Osteocyte (in vitro differentiated cells): ENCODE measurements around the gene VAMP1. TPM values are rescaled to one million over a fixed set of nuclear protein-coding genes. Genes with fewer than 3 reads are reported as not detected.
A peak's percentile ranks its signal among the peaks of the same experiment; 100 is the strongest.

Source experiments
- DNase-seq: peaks from one replicate; pipeline ENCODE4 v3.0.0; 2021; ENCODE audit warnings: mixed read lengths; ENCODE audit not compliant: unreplicated experiment; ENCODE audit errors: extremely low spot score
- H3K27ac Mint-ChIP-seq: one replicate; pipeline ENCODE4 v1.8.0; 2021; ENCODE audit warnings: mild to moderate bottlenecking, mixed read lengths; ENCODE audit not compliant: unreplicated experiment
- H3K27me3 Mint-ChIP-seq: one replicate; pipeline ENCODE4 v1.8.0; 2021; ENCODE audit warnings: mixed read lengths; ENCODE audit not compliant: unreplicated experiment
- H3K36me3 Mint-ChIP-seq: one replicate; pipeline ENCODE4 v1.8.0; 2021; ENCODE audit warnings: mixed read lengths; ENCODE audit not compliant: unreplicated experiment
- H3K4me1 Mint-ChIP-seq: one replicate; pipeline ENCODE4 v1.8.0; 2021; ENCODE audit warnings: mixed read lengths; ENCODE audit not compliant: unreplicated experiment
- H3K4me3 Mint-ChIP-seq: one replicate; pipeline ENCODE4 v1.8.0; 2021; ENCODE audit warnings: mild to moderate bottlenecking, moderate library complexity, mixed read lengths; ENCODE audit not compliant: unreplicated experiment
- H3K9me3 Mint-ChIP-seq: one replicate; pipeline ENCODE4 v1.8.0; 2021; ENCODE audit warnings: mixed read lengths; ENCODE audit not compliant: unreplicated experiment
- long read RNA-seq: library from polyadenylated mRNA; unstranded; transcript quantifications from one replicate; pipeline ENCODE4 v2.0.0, GENCODE V29; 2021
- total RNA-seq: library from RNA; stranded (reverse); gene quantifications from 2 replicates; pipeline ENCODE4 v1.2.1, GENCODE V29; 2021
- TF ChIP-seq, protein P1 (sequence below): fragments of 200-600 bp; sonication (generic); IDR thresholded peaks from 2 replicates; pipeline ENCODE4 v1.5.0; 2021; ENCODE audit warnings: antibody characterized with exemption, mild to moderate bottlenecking, moderate library complexity

Gene VAMP1, protein sequence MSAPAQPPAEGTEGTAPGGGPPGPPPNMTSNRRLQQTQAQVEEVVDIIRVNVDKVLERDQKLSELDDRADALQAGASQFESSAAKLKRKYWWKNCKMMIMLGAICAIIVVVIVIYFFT
- total RNA-seq: 6.9 and 9.1 TPM in 2 replicates
- long read RNA-seq, partial matches to known transcripts: 0 of 4 reads
- long read RNA-seq, other reads (novel, unspliced or antisense): 2 of 4 reads

DNA sequence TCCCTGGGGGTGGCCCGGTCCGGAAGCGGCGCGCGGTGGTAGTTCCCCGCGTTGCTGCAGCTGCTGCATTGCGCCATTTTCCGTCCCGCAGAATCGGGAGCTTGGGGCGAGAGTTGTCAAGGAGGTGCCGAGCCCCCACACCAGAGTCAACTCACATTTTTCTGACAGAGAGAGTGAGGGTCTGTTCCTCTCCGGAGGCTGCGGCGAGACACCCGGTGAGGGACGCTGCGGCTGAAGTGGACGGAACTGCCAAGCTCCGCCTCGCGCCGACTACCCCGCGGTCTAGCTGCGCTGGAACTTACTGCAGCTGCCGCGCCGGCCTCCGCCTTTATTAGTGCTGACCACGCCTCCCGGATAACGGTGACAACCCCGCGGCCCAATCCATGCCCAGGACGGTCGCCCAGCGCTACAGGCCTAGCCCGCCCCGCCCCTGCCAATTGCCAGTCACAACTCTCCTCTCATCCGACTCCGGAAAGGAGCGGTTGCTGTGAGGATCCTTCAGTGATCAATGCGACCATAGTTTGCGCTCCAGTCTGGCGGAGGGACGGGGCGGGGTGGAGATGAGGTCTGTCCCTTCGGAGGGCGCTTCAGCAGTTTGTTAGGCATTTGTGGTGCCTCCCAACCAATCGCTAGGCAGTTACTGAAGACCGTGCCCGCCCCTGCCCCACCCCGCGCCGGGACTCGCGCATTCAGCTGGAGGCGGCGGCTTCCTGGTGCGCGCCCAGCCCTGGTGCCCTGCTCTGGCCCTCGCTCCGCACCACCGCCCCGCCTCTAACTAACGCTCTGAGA lies at the start of gene VAMP1:
Gene VAMP1 (minus strand): TSS at position 303 of the 789 bp plus-strand sequence. CDS start 146 bp downstream, at position 157.
- Mint-ChIP-seq H3K4me3 (peak within 1 kb of the TSS; percentile 83), H3K9me3 (no peaks in the 10 kb centered on the region), H3K27me3 (no peaks in the 10 kb centered on the region), H3K27ac (peak within 1 kb of the TSS; percentile 94), H3K36me3 (no peaks in the 10 kb centered on the region), H3K4me1 (peaks cover 36% of the 10 kb centered on the region)
- peak; percentile 98 for DNase-seq
- TF ChIP-seq, protein P1, sequence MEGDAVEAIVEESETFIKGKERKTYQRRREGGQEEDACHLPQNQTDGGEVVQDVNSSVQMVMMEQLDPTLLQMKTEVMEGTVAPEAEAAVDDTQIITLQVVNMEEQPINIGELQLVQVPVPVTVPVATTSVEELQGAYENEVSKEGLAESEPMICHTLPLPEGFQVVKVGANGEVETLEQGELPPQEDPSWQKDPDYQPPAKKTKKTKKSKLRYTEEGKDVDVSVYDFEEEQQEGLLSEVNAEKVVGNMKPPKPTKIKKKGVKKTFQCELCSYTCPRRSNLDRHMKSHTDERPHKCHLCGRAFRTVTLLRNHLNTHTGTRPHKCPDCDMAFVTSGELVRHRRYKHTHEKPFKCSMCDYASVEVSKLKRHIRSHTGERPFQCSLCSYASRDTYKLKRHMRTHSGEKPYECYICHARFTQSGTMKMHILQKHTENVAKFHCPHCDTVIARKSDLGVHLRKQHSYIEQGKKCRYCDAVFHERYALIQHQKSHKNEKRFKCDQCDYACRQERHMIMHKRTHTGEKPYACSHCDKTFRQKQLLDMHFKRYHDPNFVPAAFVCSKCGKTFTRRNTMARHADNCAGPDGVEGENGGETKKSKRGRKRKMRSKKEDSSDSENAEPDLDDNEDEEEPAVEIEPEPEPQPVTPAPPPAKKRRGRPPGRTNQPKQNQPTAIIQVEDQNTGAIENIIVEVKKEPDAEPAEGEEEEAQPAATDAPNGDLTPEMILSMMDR: peak; percentile 12

DNA sequence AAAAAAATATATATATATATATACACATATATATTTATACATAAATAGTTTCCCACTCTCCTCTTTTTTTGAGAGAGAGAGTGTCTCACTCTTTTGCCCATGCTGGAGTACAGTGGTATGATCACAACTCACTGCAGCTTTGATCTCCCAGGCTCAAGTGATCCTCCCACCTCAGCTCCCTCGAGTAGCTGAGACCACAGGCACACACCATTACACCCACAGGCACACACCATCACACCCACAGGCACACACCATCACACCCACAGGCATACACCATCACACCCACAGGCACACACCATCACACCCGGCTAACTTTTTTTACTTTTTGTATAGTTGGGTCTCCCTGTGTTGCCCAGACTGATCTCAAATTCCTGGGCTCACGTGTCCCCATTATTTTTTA lies 49.7 kb upstream of the VAMP1 start:
- Mint-ChIP-seq H3K4me1 (no peaks in the 10 kb centered on the region), H3K36me3 (peaks cover 61% of the 10 kb centered on the region), H3K27me3 (no peaks in the 10 kb centered on the region), H3K9me3 (no peaks in the 10 kb centered on the region), H3K4me3 (no peak overlapping the region), H3K27ac (no peak overlapping the region)
- no peak for DNase-seq
- TF ChIP-seq, protein P1: no peak

DNA sequence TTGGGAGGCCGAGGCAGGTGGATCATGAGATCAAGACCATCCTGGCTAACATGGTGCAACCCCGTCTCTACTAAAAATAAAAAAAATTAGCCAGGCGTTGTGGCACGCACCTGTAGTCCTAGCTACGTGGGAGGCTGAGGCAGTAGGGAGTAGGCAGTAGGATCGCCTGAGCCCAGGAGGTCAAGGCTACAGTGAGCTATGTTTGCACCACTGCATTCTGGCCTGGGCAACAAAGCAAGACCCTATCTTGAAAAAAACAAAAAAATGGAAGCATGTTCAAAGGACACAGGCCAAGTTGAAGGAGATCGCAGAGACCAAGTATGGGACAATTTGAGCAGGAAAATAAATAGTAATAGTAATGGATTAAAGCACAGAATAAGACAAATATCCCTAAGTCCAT lies 37.6 kb upstream of the VAMP1 start:
- Mint-ChIP-seq H3K27me3 (no peaks in the 10 kb centered on the region), H3K9me3 (no peaks in the 10 kb centered on the region), H3K4me1 (peaks cover 6% of the 10 kb centered on the region), H3K36me3 (peaks cover 23% of the 10 kb centered on the region), H3K4me3 (no peak overlapping the region), H3K27ac (peak overlapping the region; percentile 87)
- DNase-seq: no peak
- TF ChIP-seq, protein P1: no peak

DNA sequence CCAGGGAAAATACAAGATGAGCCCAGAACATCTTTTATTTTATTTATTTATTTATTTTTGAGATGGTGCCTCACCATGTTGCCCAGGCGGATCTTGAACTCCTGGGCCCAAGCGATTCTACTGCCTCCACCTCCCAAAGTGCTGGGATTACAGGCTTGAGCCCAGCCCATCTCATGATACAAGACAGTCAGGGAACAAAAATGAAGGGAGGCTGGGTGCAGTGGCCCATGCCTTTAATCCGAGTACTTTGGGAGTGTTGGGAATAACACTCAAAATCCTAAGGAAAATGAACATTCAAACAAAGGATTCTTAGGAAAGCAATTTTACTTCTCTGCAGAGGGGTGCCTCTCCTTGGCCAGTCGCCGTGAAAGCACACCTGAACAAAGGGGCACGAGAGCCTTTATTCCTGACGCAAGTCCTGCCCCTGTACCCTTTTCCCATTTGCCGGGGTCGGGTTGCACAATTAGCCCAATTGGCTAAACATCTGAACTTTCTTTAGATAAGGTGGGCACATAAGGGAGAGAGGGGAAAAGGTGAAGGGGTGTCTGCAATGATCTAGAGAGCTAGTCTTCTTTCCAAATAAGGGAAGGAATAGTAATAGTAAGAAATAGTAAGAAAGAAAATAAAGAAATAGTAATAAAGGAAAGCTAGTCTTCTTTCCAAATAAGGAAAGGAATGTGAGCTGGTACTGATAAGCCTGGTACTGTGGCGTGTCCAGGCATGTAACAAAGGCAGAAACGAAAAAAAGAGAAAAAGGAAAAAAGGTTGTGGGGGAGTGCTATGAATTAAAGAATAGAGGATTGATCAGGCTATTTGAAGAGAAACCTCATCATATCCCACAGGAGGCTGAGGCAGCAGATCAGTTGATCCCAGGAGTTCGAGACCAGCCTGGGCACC lies 36.9 kb upstream of the VAMP1 start:
- H3K4me3 Mint-ChIP-seq: no peak overlapping the region

More for the DNA sequence above, 36.9 kb upstream of the VAMP1 start:
- H3K27me3 Mint-ChIP-seq: no peaks in the 10 kb centered on the region
- peak overlapping the region; percentile 87 for H3K27ac Mint-ChIP-seq
- H3K4me1 Mint-ChIP-seq: peaks cover 6% of the 10 kb centered on the region
- H3K9me3 Mint-ChIP-seq: no peaks in the 10 kb centered on the region
- DNase-seq: no peak
- TF ChIP-seq, protein P1: no peak
- H3K36me3 Mint-ChIP-seq: peaks cover 17% of the 10 kb centered on the region
